ENCODE results near the gene JSRP1. TPM values are rescaled to one million over a fixed set of nuclear protein-coding genes. Genes with fewer than 3 reads are reported as not detected.
"Not testable (repeated sequence)": the region's sequence is repeated elsewhere in the genome, so short reads cannot be mapped to it uniquely, and the experiment has no call there.

The JSRP1 gene
- total RNA-seq, 1 experiment from 2014 or later: not detected

DNA sequence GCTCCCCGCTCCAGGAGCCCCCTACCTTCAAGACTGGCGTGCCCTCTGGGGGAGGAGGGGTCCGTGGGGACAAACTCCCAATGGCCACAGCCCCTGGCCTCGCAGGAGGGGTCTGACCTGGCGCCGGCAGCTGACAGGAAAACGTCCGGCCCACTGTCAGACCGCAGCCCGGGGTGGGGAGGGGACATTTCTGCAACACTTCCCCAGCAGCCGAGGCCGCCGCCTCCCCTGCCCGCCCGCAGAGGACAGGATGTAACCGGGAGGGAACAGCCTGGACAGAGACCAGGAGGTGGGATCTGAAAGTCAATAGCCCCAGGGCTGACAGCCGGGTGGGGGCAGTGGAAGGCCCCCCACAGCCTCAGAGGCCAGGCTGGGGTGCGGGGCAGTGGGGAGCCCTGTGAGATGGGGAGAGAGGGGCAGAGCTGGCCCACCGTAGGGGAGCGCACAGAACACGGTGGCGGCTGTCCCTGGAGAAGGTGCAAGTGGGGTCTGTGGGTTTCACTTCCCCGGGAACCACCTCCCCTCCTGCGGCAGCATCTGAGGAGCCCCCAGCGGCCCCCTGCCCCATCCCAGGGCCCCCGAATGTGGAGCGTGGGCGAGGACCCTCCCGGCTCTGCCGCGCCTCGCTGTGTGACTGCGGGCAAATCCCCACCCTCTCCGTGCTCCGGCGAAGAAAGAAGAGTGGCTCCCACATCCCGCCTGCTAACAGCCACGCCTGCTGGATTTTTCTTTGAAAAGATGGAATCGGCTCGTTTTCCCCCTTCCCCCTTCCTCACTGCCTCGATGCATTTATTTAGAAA is 26.0 kb upstream of the JSRP1 start, which contains the start of gene PEAK3:
Gene PEAK3 (minus strand): TSS at position 114 of the 800 bp plus-strand sequence. CDS start 1,244 bp downstream, outside the sequence.
- peak; percentile 72 for DNase-seq (ENCODE audit: low read depth)

DNA sequence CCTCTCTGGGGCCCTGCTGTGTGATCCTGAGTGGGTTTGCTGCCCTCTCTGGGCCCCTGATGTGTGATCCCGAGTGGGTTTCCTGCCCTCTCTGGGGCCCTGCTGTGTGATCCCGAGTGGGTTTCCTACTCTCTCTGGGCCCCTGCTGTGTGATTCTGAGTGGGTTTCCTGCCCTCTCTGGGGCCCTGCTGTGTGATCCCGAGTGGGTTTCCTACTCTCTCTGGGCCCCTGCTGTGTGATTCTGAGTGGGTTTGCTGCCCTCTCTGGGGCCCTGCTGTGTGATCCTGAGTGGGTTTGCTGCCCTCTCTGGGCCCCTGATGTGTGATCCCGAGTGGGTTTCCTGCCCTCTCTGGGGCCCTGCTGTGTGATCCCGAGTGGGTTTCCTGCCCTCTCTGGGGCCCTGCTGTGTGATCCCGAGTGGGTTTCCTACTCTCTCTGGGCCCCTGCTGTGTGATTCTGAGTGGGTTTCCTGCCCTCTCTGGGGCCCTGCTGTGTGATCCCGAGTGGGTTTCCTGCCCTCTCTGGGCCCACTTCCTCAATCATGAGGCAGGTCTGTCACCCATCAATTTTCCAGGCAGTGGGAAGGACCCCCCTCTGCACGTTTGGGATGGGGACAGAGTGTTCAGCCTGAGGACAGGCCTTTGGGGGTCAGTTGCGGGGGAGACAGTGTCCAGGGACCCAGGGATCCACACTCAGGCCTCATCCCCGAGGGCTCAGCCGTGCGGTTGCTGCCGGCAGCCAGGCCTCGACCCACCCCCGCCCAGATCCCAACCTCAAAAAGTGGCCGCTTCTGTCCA is 25.2 kb upstream of the JSRP1 start:
- not testable (repeated sequence) for DNase-seq (ENCODE audit: low read depth)

DNA sequence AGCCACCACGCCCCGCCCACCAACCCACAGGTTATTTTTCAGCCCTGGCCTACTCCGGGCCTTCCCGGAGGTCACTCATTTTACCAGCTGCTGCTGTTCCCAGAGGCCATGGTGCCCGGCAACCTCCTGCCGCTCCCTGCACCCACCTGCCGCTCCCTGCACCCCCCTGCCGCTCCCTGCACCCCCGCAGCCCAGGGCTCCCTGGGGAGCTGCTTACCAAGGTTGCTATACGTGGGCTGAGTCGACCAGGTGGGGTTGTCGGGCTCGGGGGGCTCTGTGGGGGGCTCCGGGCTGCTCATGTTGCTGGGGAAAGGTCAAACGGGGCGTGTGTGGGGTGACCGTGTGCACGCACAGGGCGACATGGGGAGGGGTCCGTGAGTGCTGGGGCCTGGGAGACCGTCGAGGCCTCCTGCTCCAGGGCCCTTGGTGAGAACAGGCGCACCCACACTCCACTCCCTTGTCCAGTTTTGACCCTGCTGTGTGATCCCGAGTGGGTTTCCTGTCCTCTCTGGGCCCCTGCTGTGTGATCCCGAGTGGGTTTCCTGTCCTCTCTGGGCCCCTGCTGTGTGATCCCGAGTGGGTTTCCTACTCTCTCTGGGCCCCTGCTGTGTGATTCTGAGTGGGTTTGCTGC is 24.5 kb upstream of the JSRP1 start:
- DNase-seq (ENCODE audit: low read depth): no peak

DNA sequence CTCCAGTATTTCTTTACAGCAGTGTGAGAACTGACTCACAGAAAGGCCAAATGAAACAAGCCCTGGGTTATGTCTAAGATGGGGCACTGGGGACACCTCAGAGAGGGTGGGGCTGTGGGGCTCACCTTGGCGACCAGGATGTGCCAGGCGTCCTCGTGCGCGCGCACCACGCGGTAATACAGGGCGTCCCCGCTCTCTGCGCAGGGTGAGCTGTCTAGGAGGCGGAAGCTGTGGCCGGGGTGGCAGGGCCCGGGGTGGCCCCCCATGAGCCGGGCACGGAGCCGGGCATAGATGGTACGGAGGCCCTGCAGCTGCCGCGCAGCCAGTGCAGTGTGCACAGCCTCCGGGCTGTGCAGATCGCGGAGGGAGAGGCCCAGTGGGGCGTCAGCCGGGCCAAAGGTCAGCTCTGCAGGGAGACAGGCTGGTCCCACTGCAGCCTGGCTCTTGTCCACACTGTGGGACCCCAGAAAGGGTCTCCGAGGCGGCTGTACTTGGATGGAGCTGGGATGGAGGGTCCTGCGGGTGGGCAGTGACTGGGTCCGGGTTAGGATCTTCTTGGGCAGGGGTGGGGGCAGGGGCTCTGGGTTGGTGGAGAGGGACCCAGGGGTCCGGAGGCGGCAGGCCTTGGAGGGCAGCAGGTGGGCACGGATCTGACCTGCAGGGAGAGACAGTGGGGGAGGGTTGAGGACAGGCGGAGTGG is 22.4 kb upstream of the JSRP1 start:
- no peak for DNase-seq (ENCODE audit: low read depth)

DNA sequence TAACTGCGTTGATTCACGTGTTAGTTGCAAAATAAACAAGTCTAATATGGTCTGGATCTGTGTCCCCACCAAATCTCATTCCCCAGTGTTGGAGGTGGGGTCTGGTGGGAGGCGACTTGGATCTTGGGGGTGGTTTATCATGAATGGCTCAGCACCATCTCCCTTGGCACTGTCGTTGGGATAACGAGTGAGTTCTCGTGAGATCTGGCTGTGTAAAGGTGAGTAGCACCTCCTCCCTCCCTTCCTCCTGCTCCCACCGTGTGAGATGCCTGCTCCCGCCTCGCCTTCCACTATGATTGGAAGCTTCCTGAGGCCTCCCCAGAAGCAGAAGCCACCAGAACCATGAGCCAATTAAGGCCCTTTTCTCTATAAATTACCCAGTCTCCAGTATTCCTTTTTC is 20.9 kb upstream of the JSRP1 start:
- no peak for DNase-seq (ENCODE audit: low read depth)

DNA sequence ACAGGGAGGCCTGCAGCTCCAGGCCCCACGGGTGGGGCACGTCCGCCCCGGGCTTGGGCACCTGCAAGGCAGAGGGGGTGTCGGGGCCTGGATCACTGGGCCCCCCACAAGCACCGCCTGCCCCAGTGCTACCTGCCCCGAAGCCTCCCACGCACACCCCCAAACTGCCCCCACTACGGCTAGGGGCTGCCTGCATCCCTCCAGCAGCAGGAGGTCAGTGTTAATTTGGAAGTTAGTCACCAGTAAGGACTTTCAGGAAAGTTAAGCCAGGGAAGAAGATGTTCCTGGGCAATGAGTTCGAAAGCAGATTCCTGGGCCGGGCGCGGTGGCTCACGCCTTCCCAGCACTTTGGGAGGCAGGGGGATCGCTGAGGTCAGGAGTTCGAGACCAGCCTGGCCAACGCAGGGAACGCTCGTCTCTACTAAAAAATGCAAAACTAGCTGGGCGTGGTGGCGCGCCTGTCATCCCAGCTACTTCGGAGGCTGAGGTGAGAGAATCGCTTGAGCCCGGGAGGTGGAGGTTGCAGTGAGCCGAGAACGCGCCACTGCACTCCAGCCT is 20.3 kb upstream of the JSRP1 start:
- no peak for DNase-seq (ENCODE audit: low read depth)

DNA sequence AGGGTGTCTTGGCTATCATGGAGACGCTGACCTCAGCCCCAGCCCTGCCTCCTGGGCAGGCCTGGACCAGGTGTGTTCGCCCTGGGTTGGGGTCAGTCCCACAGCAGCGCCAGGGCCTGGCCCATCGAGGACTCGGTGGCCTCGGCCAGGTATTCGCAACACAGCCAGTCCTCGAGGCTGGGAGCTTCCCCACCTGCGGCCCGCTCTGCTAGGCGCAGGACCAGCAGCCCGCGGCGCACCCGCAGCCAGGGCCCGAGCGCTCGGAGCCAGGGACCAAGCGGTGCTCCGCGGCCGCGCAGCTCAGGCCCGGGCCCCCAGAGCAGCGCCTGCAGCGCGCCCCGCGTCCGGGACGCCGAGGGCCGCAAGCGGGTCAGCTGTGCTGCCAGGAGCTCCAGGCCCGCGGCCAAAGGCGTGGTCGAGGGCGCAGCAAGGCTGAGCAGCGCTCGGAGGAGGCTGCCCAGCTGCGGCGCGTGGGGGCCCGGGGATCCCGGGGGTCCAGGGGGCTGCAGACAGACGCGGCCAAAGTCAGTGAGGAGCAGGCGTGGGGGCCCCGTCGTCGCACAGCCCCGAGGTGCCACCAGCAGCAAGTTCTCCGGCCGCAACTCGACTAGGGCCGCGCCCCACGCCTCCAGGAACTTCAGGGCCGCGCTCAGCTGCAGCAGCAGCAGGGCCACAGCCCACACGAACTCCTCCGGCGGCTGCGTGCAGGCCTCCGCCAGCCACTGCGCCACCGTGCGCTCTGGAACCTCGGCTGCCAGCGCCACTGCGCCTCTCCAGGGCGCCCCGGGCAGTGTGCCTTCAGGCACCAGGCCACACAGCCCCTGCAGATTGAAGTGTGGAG is 19.6 kb upstream of the JSRP1 start:
- no peak for DNase-seq (ENCODE audit: low read depth)

DNA sequence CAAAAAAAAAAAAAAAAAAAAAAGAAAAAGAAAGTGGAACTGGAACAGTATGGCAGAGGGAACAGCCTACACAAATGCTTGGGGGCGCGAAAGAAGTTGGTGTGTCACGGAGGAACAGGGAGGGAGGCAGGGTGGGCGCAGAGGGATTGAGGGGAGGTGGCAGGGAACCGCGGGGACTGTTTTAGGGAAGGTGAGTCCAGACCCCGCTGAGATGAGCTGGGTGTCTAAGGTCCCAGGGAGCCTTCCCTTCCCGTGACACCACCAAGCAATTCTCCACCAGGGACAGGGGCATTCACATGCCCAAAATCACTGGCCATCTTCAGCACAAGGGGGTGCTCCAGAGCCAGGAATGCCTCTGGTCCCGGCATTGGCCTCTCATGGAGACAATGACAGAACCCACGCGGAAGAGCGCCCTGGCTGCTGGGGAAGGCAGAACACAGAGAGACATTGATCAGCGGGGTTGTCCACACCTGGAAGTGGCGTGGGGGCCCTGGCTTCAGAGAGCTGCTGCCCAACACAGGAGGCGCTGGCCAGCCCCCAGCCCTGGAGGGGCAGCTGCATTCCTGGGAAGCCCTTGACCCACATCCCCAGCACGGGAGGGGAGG is 18.8 kb upstream of the JSRP1 start:
- DNase-seq (ENCODE audit: low read depth): peak; percentile 66

DNA sequence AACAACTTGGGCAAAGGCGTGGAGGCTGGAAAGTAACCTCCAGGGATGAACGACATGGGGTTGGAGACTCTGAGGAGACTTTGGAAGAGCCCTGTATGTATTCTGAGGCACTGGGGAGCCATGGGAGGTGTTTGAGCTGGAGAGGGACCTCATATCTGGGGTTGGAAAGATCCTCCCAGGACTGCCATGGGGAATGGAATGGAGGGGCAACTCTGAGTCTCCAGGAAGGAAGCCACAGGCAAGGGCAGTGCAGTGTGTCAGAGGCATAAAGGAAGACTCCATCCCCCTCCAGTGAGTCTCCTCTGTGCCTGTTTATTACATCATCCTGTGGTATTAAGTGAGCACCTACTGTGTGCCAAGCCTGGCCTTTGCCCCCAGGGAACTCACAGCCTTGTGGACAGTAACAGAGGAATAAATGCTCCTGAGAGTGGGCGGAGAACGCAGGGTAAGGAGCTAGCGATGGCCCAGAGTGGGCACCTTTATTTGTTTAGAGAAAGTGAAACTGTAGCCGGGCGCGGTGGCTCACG is 18.0 kb upstream of the JSRP1 start:
- no peak for DNase-seq (ENCODE audit: low read depth)

DNA sequence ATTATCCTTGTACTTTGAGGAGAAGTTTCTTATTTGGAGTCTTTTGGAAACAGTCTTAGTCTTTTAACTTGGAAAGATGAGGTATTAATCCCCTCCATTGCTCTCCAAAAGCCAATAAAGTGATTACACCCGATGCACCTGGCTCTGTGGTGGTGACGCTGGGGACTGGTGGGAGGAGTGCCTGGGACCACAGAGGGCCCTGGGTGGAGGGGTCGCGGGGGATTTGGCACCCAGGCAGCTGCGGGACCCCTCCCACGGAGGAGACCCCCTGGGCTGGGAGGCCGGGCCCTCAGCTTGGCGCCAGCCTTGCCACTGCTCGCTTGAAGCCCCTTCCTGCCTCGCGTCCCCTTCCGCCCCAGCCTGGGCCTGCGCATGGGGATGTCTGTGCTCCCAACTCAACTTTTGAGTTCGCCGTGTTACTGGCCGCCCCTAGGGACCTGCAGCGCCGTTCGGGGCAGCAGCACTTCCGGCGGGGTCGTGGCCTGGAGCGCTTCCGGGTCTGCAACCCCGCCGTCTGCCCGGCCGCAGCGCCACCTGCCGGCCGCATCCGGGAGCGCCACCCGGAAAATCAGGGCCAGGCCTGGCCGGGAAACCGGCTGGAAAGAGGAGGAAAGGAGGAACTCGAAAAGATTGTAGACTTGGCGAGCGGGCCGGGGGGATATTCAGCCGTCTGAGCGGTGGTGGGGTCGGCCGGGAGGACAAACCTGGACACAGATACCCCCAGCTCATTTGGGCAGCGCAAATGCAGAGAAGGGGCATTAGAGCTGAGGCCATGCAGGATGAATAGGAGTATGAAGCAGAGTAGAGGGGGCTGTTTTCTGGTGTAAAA is 17.4 kb upstream of the JSRP1 start:
- DNase-seq (ENCODE audit: low read depth): peak; percentile 65

DNA sequence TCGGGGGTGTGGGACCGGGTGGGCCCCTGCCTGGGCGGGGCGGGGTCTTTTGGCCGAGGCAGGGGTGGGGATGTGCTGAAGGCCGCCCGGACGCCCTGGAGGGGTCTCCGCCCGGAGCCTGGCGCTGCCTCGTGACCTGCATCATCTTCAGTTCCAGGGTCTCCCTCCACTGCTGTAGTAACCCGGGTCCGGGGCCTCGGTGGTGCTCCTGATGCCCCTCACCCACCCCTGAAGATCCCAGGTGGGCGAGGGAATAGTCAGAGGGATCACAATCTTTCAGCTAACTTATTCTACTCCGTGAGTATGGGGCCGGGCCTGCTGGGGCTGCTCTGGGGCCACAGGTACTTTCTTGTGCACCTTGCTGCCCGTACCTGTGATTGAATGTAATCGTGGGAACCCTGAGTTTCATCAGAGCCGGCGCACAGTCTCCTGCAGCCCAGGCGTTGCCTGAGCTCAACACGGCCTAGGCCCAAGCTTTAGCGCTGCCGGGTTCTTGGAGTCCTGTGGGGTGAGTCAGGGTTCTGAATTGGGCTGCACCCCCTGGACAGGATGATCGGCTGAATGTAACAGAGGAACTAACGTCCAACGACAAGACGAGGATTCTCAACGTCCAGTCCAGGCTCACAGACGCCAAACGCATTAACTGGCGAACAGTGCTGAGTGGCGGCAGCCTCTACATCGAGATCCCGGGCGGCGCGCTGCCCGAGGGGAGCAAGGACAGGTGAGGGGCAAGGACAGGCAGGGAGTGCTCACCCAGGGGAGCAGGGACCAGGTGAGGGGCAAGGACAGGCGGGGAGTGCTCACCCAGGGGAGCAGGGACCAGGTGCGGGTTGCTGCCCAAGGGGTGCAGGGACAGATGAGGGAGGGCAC is 15.3 kb upstream of the JSRP1 start:
- DNase-seq (ENCODE audit: low read depth): peak; percentile 75

DNA sequence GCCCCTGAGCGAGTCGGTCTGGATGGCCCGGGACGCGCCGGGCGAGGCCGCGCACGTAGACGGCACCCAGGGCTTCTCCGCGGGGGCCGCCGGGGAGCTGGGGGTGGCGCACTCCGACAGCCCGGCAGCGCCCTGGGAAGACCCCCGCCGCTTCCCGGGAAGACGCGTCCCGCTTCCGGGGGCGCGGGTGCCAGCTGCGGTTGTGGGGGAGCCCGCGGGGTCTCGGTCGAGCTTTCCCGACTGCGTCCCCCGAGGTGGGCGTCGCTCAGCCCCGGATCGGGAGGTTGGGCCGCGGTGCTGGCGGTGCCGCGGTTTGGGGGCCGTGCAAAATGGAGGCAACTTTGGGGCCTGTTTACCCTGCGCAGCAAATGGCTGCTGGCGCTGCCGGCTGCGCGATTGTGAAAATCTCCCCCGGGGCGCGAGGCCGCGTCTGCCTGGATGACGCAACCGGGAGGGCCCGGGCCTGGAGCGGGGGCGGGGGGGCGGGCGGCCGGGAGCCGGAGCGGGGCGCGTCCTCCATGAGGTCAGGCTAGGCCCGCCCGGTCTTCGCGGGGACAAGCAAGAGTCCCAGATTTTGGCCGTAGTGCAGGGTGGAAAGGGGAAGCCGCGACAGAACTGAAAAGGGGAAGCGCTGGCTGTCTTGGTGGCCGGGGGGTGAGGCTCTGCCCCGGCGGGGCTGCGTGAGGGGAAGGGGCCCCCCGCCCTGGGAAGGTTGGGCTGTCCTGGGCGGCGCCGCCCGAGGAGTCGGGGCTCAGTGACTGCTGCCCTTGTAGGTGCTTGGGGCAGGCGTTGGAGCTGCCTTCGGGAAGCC is 14.4 kb upstream of the JSRP1 start:
- peak; percentile 82 for DNase-seq (ENCODE audit: low read depth)

DNA sequence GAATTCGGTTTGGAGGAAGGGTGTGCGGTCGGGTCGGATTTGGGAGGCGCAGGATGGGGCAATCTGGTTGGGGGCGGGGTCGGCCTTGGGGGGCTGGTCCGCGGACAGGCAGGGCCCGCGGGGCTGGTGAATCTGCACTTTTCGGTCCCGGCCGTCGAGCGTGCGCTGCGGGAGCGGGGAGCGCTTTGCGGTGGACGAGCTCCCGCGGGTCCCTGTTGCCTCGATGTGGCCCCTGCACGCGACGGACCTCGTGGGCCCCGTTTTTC is 13.9 kb upstream of the JSRP1 start:
- DNase-seq (ENCODE audit: low read depth): no peak

DNA sequence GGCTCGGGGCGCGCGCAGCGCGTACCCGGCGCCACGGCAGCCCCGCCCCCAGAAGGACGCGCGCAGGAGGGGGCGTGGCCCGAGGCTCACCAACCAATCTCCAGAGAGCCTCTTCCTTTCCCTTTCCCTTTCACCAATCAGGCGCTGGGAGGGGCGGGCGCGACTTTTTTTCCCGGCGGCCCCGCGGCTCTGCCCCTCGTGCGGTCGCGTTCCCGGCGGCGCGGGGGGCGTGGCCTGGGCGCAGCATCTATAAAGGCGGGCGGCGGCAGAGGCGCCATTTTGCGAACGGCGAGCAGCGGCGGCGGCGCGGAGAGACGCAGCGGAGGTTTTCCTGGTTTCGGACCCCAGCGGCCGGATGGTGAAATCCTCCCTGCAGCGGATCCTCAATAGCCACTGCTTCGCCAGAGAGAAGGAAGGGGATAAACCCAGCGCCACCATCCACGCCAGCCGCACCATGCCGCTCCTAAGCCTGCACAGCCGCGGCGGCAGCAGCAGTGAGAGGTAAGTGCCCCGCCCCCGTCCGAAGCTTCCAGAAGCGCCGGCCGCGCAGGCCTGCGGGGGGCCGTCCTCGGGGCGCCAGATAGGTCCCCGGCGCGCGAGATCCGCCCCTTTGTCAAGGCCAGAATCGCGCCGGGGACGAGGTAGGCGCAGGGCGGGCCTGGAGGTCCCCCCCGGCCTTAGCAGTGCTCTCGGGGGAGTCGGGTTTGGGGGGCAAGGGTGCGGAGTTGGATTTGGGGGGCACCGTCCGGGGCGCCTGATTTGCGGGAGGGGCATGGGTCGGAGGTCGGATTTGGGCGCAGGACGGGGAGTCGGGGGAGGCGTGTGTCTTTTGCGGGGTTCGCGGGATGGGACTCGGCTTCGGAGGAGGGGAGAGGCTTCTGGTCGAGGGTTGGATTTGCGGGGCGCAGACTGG is 13.3 kb upstream of the JSRP1 start:
- peak; percentile 95 for DNase-seq (ENCODE audit: low read depth)

DNA sequence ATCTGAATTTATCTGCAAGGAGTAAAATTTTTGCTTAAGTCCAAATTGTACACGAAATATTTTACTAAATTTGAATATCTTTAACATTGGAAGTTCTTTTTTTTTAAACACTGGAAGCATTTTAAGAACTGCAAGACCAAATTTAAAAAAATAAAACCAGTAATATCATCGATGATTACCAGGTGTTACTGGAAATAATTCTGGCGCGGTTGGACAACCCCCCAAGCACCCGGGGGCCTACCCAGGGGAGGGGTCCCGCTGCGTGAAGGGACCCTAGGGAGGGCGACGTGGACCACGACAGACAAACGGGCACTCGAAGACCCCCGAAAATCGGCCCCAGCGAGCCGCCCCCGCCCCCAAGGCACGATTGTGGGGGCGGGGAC is 12.6 kb upstream of the JSRP1 start:
- no peak for DNase-seq (ENCODE audit: low read depth)

DNA sequence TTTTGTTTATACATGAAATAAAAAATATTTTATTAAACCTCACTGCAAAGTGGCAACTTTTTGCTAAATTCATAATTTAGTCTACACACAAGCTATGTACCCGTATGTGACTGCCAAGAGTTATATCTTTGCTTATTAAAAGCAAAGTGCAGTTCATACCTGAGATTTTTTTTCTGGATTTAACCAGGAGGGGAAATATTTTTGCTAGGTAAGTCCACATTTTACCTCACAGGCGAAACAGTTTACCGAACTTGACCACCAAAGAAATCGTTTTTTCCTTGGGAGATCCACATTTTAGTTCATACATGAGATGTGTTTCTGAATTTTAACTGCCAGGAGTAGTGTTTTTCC is 12.2 kb upstream of the JSRP1 start:
- DNase-seq (ENCODE audit: low read depth): no peak

Measured in RPMI7951 (cell line).